H1 (cell line): ENCODE data around the gene LMX1B.

Experiments
- EGR1 ChIP-seq: IDR thresholded peaks from 2 replicates; pipeline ENCODE4 v1.6.1; 2011; ENCODE audit warnings: low read depth, low read length, borderline replicate concordance
- JUND ChIP-seq: IDR thresholded peaks from 2 replicates; pipeline ENCODE4 v1.6.1; 2011; ENCODE audit warnings: mild to moderate bottlenecking, improper control_type of control experiment, low read length
- MAFK ChIP-seq: IDR thresholded peaks from 2 replicates; pipeline ENCODE4 v1.6.1; 2012; ENCODE audit warnings: low read depth, mild to moderate bottlenecking, improper control_type of control experiment, low read length
- POLR2A ChIP-seq, 2 experiments: IDR thresholded peaks; 1 replicate in 1 of 2; 2 replicates in 1 of 2; pipeline ENCODE4 v1.6.1; 2011; ENCODE audit warnings: low read depth in 2 of 2, low read length in 2 of 2, mild to moderate bottlenecking in 2 of 2; ENCODE audit errors: control extremely low read depth in 1 of 2
- POLR2AphosphoS5 ChIP-seq: IDR thresholded peaks from 2 replicates; pipeline ENCODE4 v1.6.1; 2011; ENCODE audit warnings: low read depth, low read length
- RFX5 ChIP-seq: IDR thresholded peaks from 2 replicates; pipeline ENCODE4 v1.6.1; 2011; ENCODE audit warnings: low read depth, low read length, improper control_type of control experiment, borderline replicate concordance
- RXRA ChIP-seq: IDR thresholded peaks from 2 replicates; pipeline ENCODE4 v1.6.1; 2011; ENCODE audit warnings: low read depth, mild to moderate bottlenecking, low read length, moderate library complexity; ENCODE audit not compliant: insufficient read depth
- SIN3A ChIP-seq, 2 experiments: IDR thresholded peaks in 1 of 2; conservative IDR thresholded peaks in 1 of 2; 2 replicates each; pipeline ENCODE4 v1.6.1; 2011 to 2012; ENCODE audit warnings: low read length in 2 of 2, improper control_type of control experiment in 1 of 2, low read depth in 1 of 2, mild to moderate bottlenecking in 1 of 2
- SP4 ChIP-seq: IDR thresholded peaks from 2 replicates; pipeline ENCODE4 v1.6.1; 2012; ENCODE audit warnings: low read length, inconsistent platforms
- TF ChIP-seq, protein P1 (sequence below), 3 experiments: IDR thresholded peaks; 1 replicate in 2 of 3; 2 replicates in 1 of 3; pipeline versions ENCODE4 v1.5.1 to v1.6.1; 2011; ENCODE audit warnings: low read length in 3 of 3, mild to moderate bottlenecking in 3 of 3, inconsistent platforms in 2 of 3, low read depth in 1 of 3, moderate library complexity in 1 of 3; ENCODE audit not compliant: insufficient read depth in 1 of 3; ENCODE audit errors: control extremely low read depth in 1 of 3
- TF ChIP-seq, protein P2 (sequence below): IDR thresholded peaks from 2 replicates; pipeline ENCODE4 v1.6.1; 2012; ENCODE audit warnings: inconsistent platforms

DNA sequence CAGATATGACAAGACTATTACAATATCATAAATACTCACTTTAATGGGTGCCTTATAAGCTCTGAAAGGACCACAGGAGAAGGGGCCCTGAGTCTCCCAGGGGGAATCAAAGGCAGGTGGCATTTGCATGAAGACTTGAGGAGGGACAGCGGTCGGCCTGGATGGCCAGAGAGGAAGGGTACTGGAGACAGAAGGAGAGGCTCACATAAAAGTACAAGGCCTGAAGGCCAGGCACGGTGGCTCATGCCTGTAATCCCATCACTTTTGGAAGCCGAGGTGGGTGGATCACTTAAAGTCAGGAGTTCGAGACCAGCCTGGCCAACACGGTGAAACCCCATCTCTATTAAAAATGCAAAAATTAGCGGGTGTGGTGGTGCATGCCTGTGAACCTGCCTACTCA, 29.1 kb upstream of the LMX1B start:
- TF ChIP-seq, protein P1, sequence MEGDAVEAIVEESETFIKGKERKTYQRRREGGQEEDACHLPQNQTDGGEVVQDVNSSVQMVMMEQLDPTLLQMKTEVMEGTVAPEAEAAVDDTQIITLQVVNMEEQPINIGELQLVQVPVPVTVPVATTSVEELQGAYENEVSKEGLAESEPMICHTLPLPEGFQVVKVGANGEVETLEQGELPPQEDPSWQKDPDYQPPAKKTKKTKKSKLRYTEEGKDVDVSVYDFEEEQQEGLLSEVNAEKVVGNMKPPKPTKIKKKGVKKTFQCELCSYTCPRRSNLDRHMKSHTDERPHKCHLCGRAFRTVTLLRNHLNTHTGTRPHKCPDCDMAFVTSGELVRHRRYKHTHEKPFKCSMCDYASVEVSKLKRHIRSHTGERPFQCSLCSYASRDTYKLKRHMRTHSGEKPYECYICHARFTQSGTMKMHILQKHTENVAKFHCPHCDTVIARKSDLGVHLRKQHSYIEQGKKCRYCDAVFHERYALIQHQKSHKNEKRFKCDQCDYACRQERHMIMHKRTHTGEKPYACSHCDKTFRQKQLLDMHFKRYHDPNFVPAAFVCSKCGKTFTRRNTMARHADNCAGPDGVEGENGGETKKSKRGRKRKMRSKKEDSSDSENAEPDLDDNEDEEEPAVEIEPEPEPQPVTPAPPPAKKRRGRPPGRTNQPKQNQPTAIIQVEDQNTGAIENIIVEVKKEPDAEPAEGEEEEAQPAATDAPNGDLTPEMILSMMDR (IDR thresholded peaks at IDR 0.05; ENCODE audit: control extremely low read depth in 1 of 3, insufficient read depth in 1 of 3, low read depth in 1 of 3, low read length in 3 of 3) = no peak
- TF ChIP-seq SIN3A (conservative IDR thresholded peaks at IDR 0.05 in 1 of 2, IDR thresholded peaks at IDR 0.05 in 1 of 2; ENCODE audit: low read depth in 1 of 2, low read length in 2 of 2) (no peak), JUND (no peak), POLR2AphosphoS5 (no peak), MAFK (no peak), SP4 (no peak), POLR2A (IDR thresholded peaks at IDR 0.05; ENCODE audit: control extremely low read depth in 1 of 2, low read depth in 2 of 2, low read length in 2 of 2) (no peak), RFX5 (no peak), RXRA (no peak), EGR1 (no peak)
- TF ChIP-seq, protein P2, sequence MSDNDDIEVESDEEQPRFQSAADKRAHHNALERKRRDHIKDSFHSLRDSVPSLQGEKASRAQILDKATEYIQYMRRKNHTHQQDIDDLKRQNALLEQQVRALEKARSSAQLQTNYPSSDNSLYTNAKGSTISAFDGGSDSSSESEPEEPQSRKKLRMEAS = no peak
